HG03095 (cell line): ENCODE results near the gene AVPR2.

Source experiments
- ATAC-seq: cut with Tn5 transposase; IDR thresholded peaks from one replicate; pipeline ENCODE4 v1.9.1; 2021; ENCODE audit warnings: moderate library complexity; ENCODE audit not compliant: unreplicated experiment

Gene AVPR2

DNA sequence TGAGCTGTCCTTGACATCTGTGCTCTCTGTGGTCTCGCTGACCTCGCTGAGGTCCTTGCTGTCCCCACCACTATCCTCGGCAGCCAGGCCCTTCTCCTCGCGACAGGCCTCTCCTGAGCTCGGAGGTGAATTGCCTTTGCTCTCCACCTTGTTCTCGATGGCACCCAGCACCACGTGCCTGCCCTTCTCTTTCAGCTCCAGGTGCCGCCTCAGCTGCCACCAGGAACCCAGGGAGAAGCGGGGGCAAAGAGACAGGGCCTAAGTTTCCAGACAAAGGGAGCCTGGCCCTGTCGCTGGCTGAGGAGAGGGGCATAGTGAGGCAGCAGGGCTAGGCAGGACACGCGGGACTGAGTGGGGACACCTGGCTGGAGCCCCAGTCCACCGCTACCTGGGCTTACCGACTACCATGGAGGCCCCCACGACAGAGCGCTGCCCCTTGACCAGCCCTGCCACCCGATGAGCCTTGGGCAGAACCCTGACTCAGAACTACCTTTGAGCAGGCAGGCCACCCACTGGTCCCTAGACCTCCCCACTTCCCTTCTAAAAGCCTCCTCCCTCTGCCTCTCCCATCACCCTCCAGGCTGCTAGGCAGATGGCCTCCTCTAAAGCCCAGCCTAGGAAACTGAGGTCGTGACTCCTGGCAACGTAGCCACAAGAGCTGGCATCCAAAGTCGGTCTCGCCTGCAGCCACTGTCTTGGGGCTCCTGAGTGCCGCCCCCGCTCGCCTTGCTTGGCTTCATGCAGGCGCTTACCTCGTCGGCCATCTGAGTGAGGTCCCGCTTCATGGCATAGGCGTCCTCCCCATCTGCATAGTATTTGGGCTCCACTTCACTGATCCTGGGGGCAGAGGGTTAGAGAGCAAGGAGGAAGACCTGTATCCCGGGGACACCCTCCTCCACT, 25.8 kb downstream of the AVPR2 start:
- ATAC-seq = no peak

DNA sequence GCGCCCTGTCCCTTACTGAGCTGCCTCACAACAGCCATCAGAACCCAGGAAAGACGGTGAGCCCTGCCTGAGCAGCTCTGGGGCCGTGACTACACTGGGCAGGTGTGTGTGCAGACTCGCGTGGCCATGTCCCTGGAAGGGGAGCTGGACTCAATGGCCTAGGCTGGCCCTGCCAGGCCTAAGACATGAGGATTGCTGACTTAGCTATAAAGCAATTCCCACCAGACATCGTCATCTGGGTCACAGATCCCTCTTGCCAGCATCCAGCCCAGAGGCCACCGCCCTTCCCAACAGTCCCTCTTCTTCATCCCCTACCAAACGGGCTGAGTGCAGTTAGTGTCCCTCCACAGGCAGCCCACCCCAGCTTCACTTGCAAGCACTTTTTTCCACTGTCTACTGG, 26.7 kb downstream of the AVPR2 start:
- ATAC-seq = no peak

DNA sequence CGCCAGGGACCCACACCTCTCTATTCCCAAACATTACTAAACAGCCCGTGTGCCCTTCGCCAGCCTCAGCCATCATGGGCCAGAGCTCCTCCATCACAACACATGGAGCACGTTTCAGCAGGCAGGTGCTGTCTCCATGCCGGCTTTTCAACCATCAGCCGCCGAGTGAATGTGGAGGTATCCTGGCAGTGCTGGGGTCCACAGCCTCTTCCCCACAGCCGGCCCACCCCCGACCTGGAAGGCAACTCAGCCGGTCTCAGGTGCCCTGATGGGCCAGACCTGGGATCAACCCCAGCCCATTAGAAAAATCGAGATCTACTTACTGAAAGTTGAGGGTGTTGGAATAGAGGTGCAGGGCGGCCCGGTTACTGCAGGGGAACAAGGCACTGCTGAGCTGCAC, 27.3 kb downstream of the AVPR2 start:
- no peak for ATAC-seq

DNA sequence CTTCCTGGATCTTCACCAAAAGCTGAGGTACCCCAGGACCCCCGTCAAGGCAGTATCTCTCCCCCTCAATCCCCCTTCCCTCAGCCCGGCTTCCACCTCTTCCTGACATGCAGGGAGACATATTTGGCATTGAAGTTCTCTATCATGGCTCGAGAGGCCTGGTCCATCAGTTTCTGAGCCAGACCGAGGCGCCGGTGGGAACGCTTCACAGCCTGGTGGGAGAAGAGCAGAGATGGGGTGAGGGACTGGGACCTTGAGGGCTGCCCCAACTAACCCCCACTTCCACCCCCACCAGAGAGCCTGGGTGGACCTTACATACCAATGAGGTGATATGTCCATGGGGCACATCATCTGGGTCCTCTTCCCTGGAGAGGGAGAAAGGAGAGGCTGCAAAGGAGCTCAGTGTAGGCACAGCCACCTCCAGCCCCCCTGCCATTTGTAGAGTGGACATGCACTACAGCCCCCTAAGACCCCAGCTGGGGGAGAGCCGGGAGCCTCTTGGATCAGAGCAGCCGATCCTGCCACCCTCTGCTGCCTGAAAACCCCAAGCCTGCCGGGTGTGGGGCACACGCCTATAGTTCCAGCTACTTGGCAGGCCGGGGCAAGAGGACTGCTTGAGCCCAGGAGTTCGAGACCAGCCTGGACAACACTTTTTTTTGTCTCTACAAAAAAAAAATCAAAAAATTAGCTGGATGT, 27.9 kb downstream of the AVPR2 start:
- no peak for ATAC-seq

DNA sequence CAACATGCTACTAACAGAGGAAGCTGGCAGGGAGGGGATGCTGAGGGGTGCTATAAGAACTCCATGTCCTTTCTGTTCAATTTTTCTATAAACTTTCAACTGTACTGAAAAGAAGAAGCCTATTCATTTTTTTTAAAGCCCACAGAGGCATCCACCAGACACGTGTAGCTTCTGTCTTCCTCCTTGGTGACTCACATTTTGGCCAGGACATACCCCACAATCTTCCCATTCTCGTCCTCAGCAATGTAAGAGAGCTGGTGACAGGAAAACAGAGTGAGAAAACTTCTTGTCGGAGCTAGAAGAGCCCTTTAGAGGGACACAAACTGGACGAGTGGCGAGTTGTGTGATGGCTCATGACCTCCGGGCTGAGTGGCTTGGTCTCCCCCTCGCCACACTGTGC, 29.3 kb downstream of the AVPR2 start:
- ATAC-seq = no peak

DNA sequence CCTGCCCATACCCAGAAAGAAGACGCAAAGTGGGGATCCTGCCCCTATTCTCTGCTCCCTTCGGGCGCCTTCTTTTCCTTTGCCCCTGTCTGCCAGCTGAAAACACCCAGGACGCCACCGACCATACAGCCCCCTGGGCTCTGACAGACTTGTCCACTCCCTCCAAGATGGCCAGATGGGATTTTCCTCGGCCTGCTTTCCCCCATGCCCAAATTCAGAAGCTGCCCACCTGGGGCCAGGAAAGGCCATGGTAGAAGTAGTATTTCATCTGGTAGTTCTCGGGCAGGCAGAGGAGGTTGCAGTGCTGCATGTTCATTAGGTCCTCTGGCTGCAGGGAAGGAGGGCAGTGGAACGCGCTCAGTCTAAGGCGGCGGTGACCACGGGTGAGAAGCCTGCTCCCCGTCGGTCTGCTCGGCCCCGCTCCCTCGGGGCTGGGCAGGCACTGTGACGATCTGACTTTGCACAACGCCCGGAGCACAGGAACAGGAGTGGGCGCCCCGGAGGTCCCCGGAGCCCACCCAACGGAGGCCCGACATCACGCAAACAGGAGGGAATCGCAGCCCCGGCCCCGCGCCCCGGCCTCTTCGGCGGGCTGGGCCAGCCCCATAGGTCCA, 29.8 kb downstream of the AVPR2 start:
- ATAC-seq = no peak

DNA sequence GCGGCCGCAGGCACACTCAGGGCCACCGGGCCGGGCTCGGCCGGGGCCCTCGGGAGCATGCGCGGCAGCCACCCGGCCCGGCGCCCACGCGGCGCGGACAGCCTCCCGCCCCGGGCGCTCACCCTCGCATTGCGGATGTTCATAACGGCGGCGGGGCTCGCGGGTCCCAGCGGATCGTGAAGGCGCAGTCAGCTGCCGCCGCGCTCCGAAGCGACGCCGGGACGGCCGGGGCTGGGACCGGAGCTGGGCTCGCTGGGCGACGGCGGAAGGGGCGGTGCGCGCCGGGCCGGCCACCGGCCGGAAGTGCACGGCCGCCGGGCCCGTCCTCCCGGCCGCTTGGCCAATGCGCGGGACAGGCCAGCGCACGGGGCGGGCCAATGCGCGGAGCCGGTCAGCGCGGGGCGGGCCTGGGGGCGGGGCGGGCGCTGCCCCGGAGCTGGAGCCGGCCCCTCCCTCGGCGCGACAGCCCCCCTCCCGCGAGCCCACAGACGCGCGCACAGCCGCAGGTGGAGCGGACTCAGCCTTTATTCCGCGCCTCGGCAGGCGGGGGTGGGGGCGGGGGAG, 30.4 kb downstream of the AVPR2 start, which contains the start of gene NAA10:
Gene NAA10, minus strand, starts transcription at position 276 of the 564 bp plus-strand sequence. Its CDS starts 133 bp downstream, at position 143.
- ATAC-seq = peak; percentile 89

DNA sequence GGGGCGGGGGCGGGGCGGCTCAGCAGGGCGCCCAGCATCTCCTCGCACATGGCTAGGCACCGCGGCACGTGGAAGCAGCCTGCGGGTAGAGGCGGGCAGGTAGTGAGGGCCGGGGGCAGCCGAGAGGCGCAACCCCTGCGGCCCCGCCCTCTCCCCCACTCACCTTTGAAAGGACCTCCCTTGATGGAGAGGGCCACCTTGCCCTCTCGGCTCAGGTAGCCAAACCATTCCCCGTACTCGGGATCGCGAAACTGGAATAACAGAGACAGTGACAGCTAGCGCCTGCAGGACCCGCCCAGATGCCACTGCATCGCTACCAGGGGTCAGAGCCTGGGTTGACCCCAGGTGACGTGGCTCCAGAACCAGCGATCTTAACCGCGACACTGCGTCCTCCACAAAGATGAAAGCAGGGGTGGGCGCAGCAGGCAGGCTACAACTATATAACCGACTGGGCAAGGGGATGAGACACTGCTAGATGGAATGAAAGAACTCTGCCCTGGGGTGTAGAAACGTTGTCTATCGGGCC, 30.9 kb downstream of the AVPR2 start:
- no peak for ATAC-seq

DNA sequence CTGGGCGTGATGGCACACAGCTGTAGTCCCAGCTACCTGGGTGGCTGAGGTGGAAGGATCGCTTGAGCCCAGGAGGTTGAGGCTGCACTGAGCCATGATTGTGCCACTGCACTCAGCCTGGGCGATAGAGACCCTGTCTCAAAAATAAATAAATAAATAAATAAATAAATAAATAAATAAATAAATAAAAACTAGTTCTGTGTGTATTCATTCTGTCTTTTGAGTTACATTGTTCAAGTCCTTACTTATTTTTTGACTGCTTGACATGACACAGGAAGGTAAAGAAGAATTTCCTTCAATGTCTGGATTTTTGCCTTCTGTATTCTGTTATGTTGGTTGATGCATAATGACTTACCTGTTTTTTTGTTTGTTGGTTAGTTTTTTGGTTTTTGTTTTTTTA, 32.6 kb downstream of the AVPR2 start:
- no peak for ATAC-seq

DNA sequence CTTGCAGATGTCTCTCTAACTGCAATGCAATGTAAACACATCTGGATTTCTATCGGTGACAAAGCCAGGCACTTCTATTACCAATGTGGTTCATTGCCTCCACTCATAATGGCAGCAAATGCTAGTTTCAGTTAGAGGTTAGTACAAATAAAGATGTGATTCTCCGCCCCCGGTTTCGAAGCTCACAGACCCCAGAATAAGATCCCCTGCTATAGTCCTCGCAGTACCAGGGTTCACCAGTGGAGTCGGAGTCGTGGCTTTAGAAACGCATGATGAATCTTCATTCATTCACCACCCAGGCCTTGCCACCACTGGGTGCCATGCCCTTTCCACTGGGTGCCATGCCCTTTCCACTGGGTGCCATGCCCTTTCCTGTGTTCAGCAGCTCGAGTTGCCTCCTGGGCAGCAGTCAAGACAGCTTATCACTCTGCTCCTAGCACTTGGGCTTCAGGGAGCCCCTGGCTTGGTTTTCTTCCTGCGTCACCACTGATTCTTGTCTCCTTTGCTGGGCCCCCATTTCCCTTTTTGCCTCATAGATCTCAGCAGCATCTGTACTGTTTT, 33.8 kb downstream of the AVPR2 start:
- no peak for ATAC-seq

DNA sequence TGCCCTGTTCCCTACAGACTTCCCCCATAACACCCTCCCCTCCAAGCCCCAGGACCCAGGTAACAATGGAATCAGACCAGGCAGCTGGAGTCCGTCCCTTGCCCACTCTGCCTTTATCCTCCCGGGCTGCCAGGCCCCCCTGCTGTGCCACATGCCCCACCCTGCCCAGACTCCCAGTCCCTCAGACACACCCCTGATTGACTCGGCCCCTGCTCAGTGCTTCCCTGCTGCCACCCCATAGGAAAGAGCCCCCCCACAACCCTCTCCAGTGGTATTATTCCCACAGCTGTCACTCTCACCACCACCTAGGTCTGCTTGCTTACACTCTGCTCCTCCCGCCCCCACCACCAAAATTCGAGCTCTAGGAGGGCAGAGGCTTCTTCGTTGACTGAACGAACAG, 35.1 kb downstream of the AVPR2 start:
- ATAC-seq = no peak

DNA sequence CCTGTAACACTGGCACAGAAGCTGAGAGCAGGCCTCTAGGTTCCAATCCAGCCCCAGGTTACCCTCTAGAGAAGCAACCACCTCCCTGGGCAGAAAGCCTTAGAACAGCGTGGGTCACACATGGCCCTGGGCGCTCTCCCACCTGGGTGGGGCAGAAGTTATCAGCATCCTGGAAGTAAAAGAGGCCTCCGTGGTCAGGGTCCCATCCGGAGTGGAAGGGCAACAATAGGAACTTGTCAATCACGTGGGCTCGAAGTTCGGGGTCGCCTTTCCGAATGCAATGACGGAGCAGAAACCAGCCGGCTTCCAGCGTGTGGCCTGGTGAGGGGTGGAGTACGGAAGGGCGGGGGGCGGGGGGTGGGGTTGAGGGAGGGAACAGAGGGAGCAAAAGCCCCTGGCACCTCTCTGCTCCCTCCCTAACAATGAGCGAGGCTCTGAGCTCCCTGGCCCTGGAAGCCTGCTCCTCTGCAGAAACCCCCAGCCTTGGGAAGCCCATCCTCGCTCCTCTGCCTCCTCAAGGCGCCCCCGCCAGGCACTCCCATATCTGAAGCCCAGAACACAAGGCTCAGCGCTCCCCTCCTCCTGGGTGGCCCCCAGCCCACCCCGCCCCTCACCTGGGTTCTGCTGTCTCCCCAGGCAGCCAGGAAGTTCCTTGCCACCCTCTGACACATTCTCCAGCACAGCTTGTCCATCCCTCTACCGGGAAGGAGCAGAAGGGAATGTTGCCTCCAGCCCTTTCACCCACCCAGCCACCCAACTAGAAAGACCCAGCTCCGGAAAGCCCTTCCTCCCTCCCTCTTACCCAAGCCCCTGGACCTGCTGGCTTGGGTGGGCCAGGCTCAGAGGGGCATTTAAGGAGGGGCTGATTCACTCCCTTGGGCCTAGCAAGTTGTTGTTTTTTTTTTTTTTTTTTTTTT, 37.1 kb downstream of the AVPR2 start:
- ATAC-seq = no peak

DNA sequence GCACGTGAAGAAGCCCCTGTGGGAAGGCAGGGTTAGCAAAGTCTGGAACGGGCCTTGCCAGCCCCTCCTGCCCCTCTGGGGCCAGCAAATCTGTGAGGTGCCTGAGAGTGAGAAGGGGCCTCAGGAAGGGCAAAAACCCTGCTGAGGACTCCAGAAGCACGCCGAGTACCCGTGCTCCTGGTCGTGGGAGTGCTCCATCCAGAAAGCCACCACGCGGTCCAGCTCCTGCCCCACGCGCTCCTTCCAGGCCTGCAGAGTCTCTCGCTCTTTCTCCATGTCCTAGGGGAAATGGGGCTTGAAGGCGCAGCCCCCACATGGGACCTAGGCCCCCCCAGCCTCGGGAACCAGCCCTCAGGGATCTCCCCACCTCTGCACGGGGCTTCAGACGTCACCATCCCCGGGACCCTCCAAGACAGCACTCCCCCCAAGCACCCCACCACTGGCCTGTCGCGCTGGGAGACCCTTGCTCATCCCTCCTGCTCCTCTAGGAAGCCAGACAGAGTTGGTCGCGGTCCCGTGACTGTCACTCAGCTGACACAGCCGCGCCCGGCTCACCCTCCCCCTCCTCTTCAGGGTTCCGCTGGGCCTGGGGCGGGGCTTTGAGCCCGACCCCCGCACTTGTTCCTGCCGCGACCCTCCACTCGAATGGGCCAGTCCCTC, 39.8 kb downstream of the AVPR2 start, which contains the start of gene RENBP:
Gene RENBP, minus strand, starts transcription at position 504 of the 660 bp plus-strand sequence. Its CDS starts 33 bp downstream, at position 471.
- ATAC-seq = no peak

DNA sequence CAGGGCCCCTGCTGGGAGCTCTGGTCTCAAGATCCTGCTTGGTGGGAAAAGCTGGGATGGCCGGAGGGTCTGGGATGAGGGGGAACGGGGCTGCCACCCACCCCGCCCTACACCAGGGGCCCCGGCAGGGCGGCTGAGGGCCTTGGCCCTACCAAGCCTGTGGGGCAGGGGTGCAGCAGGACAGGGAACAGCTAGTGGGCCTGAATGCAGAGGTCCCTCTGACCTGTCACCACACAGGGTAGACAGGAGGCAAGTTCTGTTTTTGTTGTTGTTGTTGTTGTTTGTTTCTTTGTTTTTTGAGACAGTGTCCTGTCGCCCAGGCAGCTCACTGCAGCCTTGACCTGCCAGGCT, 40.3 kb downstream of the AVPR2 start:
- no peak for ATAC-seq

DNA sequence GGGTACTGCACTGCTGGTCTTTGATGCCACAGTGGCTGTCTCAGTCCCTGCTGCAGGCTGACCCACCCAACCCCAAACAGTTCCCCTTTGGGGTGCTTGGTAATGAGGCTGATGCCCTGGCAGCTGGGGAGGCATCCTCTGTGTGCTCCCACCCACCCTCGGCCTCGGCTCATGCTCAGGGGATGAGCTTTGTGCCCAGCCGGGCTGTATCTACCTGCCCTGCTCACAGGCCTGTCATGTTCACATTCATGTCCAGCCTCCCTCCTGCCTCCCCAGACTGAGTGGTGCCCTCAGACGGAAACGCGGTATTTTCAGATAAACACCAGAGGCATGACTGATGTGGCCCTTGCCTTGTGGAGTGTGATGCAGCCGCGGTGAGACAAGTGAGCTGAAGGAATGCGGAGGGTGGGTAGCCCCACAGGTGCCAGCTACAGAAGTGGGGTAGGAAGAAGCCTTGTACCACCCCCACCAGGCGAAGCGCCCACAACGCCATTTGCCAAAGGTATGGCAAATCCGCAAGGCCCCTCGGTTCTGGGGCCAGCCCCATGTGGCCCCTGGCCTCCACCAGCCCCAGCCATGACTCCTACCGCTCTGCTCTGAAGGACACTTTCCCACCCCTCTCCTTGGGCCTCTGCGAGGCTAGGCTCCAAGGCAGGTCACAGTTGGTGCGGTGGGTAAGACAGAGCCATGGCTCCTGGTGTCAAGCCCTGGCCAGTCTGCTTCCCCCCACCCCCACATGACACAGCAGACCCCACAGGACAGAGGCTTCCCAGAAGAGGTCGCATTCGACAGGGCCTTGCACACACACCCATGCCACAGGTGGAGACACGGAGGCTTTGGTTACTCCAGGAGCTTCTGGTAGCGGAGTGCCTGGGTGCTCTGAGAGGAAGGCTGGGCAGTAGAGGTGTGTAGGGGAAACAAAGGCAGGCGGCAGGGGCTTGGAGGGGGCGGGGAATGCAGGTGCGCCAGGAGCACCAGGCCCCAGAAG, 41.8 kb downstream of the AVPR2 start:
- no peak for ATAC-seq

DNA sequence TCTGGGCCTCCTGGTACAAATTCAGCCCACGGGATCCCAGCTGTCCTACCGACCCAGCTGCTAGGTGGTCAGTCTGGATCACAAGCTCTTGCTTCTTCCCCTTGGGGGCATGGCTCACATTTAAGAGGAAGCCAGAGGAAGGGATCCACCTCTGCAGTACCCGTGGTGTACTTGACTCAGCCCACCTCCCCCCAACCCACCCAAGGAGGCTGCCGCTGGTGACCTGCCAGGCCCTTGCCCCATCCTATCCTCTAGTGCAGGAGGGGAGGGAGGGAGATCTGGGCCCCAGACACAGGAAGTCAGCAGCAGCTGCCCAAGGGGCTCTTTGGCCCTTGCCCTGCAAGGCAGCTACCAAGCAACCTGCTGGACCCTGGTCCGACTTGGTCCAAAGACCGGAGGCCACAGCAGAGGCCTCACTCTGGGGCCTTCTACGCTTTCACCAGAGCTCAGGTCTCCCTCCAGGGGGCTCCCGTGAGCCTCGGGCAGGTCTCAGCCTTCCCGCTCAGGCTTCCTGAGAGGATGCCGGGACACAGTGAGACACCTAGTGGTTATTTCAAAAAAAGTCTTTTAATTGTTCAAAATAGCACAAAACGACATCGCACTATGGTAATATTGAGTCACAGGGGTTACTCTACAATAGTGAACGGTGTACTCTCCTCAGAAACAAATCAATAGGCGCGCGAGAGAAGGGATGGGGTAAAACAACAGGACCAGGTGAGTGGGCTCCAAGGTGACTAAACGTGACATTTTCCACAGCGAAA, 42.7 kb downstream of the AVPR2 start:
- ATAC-seq = peak; percentile 58

DNA sequence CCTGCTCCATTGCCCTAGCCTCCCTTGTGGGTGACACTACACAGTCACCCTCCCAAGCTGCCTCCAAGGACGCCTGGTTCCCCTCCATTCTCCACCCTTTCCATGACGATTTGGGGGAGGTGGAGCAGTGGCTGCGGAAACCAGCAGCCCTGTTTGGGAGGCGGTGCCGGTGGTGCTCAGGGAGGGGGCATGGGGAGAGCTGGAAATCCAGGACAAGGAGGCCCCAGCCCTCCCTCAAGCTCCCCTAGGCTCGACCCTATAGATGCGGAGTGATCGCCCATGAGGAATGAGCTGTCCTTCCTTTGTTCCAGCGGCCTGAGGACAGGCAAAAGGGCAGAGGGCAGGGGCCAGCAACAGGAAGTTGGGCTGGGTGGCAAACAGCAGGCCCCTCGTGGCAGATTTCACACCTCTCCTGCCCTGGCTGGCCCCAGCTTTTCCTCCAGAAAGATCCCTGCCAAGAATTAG, 43.6 kb downstream of the AVPR2 start:
- no peak for ATAC-seq
